ENCODE results near the gene CEBPB. TPM values are rescaled to one million over a fixed set of nuclear protein-coding genes. Genes with fewer than 3 reads are reported as not detected.

CEBPB gene
- total RNA-seq, 1 experiment from 2014 or later = 109 TPM

DNA sequence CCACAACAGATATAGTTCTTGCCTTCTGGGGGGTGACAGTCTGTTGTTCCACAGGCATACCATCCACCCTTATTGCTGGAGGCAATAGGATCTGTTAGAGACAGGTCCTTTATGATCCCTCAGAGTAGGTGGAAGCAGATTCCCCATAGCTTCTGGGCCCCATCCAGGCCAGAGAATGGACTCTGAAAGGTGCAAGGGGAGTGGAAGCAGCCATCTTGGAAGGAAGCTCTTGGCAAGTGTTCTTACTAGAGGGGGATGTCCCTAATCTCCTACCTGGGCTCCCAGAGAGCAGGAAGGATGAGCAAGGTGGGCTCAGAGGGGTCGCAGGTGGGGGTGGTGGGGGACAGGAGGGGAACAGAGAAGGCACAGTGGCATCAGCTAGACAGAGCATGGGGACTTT is 33.4 kb downstream of the CEBPB start:
- DNase-seq (ENCODE audit: extremely low read depth, low read depth) = no peak

DNA sequence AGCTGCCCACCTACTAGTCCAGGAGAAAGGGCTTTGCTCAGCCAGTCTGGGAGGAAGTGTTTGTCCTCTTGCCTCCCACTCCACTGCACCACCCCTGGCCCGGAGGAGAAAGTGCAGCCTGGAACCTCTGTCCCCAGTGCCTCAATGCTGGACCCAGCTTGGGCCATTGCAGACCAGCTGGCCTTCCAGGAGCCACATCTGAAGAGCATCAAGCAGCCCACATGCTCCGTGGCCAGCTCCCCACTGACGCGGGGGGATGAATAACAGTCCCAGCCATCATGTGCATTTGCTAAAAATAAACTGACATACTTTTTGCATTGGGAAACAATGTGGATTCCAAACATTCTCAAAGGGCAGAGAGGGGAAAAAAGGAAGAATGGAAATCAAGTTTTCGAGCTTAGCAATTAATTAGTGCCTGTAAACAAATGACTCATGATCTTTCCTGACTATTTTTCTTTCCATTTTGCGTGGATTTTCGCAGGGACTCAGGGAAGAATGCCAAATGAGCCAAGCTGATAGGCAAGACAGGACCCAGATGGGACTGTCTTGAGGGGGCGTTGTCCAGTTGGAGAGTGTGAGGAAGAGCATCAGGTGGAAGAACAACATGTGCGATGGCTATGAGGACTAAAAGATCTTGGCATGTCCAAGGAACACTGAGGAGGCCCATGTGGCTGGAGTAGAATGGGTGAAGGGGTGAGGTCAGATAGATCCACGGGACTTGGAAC is 34.1 kb downstream of the CEBPB start:
- no peak for DNase-seq (ENCODE audit: extremely low read depth, low read depth)

DNA sequence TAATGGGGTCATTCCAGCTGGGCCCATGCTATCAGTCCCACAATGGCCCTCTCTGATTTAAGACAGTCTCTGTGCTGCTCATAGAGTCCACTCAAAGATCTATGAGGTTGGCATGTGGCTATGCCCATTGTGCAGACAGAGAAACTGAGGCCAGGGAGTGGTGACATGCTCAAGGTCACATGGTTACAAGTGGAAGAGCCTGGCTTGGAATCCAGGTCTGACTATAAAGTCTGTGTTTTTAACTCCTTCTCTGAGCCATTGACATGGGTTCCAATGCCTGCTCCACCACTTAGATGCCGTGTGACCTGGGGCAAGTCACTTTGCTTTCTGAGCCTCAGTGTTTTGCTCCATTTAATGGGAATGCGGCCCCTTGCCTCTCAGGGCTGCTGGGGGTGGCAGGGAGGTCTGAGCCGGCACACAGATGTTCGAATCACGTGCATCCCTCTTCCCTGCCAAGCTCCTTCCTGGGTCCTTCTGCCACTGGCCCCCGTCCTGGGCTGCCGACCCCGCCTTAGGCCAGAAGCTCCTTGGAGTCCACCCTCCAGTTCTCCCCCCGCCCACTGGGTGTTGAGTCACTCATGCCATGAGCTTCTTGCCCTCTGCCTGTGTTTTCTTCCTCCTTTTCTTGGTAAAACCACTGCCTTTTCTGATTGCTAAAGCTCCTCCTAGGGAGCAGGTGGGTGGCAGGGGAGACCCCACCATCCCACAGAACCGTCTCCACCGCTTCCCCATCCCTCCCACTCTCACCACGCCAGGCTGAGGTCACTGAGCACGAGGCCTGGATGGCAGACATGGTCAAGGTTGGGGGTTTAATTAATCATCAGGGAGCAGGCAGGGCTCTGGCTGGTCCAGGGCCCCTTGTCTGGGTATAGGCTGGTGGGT is 35.7 kb downstream of the CEBPB start:
- no peak for DNase-seq (ENCODE audit: extremely low read depth, low read depth)

DNA sequence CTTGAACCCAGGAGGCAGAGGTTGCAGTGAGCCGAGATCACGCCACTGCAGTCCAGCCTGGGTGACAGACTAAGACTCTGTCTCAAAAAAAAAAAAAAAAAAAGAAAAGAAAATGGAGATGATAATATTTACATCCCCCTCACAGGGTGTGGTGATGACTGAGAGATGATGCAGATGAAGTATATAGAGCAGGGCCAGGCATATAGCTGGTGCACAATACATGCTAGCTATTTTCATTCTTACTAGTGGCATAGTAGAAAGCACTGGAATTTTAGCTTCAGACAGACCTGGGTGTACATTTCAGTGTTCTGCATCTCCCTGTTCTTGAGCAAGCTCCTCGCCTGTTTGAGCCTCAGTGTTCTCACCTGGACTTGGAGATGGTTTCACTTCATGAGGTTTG is 36.9 kb downstream of the CEBPB start:
- no peak for DNase-seq (ENCODE audit: extremely low read depth, low read depth)

DNA sequence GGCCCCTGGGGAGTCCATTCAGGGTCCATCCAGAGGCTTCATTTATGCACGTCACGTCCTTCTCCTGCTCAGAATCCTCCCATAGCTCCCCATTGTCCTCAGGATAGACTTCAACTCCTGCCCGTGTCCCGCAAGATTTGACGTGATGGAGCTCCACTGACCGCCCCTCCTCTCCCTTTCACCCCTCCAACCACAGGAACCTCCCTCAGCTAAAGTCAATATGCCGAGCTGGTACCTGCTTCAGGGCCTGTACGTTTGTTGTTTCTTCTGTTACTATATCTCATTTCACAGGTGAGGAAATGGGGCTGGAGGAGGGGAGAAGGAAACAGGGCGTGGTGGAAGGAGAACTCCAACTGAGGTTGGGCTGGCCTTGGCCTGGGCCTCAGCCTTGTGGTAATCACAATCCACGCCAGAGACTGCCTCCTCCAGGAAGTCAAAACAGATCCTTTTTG is 38.6 kb downstream of the CEBPB start:
- DNase-seq (ENCODE audit: extremely low read depth, low read depth) = no peak

DNA sequence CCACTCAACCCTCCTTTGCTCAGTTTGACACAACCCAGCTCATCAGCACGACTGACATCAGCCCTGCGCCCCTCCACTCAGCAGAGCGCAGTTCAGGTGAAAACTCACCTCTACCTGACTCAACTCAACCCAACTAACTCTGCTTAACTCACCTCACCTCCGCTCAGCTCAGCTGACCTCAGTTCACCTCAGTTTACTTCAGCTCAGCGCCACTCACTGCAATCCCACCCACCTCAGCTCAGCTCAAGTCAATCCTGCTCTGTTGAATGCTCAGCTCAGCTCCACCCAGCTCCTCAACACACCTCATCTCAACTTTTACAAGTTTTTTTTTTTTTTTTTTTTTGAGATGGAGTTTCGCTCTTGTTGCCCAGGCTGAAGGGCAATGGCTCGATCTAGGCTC is 39.6 kb downstream of the CEBPB start:
- DNase-seq (ENCODE audit: extremely low read depth, low read depth) = no peak

DNA sequence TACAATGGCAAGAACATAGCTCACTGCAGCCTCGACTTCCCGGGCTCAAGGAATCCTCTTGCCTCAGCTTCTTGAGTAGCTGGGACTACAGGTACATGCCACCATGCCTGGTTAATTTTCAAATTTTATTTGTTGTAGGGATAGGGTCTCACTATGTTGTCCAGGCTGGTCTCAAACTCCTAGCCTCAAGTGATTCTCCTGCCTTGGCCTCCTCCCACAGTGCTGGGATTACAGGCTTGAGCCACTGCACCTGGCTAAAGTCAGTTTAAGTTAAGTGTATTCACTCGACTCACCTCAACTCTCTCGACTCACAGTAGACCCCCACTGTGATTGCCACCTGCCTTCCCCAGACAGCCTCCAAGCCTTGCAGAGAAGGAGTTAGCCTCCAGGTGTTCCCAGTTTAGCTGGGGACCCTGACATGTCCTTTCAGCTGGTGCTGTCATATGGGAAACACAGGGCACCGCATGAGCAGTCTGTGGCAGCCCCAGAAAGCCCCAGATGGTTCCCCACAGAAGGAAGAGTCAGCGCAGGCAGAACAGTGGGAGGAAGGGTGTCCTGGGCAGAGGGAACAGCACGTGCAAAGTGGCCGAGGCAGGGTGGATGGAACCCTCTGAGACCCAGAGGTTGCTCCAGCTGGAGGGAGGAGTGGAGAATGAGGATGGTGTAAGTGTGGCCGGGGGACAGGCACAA is 40.4 kb downstream of the CEBPB start:
- DNase-seq (ENCODE audit: extremely low read depth, low read depth) = no peak

DNA sequence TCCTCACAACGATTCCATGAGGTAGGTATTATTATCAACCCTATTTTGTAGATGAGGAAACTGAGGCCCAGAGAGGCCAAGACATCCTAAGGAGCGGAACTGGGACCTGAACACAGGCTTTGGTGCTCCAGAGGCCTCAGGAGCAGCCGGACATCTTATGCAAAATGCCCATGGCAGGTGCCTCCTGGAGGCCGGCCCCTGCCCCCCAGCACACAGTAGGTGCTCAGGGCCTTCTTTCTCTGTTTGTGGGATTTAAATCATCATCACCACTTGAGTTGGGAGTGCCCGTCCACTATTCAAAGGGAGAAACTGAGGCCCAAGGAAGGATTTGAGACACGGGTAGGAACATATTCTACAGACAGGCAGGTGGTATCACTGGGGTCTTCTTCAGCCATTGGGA is 41.2 kb downstream of the CEBPB start:
- DNase-seq (ENCODE audit: extremely low read depth, low read depth) = no peak

DNA sequence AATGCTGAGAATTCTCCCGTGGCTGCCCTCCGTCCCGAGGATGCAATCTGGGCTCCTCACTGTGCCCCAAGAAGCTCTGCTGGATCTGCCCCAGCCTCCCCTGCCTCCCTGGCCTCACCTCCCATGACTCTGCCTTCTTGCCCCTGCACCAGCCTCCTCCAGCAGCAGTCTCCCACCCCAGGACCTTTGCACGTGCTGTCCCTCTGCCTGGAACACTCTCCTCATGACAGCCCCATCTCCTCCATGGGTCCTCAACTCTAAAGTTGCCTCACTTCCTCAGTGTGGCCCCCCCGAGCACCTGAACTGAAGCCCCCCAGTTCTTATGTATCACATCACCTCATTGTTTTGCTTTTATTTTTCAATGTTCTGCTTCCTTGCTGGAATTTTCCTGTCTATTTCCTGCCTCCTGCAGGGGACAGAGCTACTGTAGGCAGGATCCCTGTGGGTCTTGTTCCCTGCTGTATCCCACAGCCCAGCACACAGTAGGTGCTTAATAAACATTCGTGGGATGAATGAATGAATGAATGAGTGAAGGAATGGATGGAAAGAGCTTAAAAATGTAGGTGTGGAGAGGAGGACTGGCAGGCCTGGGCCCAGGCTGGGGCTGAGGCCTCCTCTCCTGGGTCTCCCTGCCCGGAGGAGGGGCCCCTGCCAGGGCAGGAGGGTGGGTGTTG is 42.2 kb downstream of the CEBPB start:
- no peak for DNase-seq (ENCODE audit: extremely low read depth, low read depth)

DNA sequence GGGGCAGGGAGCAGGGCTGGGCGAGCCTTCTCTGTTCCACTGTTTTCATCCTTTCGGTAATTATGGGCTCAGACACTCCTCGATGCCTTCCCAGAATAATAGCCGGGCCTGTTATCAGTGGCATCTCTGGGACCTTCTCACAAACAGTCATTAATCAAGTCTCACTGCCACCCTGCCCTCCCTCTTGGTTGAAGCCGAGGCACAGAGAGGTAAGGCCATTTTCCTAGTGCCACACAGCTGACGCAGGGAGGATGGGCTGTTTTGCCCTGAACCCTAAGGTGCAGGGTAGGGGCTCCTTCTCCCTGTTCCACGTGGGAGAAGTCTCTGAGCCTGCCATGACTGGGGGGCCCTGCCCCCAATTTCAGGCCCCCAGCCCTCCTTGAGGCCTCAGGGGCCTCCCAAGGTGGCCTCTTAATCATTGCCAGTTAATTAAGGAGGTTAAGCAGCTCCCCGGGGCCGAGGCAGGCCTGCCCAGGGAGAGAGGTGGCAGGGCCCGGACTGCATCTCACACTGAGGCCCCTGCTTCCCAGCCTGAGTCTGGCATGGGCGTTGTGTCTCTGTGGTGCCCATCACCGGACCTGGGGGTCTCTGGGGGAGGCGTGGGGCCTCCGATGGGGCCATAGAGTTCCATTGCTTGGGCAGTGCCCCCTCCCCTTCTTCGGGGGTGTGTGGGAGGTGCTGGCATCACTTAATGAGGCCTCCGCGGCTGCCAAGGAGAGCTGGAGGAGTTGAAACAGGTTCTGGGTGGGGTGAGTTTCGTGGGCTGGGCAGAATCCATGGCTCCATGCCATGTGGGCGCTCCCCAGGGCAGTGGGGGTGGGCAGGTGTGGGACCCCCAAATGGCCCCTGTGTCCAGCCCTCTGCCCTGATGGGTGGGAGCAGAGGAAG is 42.9 kb downstream of the CEBPB start:
- no peak for DNase-seq (ENCODE audit: extremely low read depth, low read depth)

DNA sequence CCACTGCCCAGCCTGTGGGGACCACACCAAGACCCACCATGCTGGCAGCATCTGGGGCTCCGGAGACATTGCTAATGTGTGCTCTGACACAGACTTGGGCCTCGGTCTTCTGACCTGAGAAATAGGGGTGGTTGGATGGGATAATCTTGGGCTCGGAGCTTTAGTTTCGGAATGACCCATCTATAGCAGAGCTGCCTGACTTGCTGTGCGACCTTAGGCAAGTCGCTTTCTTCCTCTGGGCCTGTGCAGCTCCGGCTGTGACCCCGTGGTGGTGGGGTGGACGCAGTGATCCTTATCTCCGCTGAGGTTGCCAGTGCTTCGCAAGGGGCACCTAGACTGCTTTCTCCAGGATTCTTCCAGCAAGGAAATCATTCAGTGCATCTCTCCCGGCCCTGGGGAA is 43.7 kb downstream of the CEBPB start:
- no peak for DNase-seq (ENCODE audit: extremely low read depth, low read depth)

DNA sequence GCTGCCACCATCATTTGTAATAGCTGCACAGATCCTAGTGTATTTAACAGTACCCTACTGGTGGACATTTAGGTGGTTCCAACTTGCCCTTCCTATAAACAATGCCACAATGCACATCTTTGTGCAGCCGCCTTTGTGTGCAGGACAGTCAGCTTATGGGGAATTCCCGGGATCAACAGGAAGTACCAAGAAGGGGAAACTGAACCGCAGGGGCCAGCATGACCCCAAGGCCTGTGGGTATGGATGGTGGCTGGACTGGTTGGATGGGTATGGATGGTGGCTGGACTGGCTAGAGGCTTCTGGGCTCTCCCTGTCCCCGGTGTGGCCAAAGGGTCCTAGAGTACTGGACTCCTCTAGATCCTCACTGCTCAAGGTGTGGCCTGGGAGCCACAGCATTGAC is 46.7 kb downstream of the CEBPB start:
- DNase-seq (ENCODE audit: extremely low read depth, low read depth) = no peak

DNA sequence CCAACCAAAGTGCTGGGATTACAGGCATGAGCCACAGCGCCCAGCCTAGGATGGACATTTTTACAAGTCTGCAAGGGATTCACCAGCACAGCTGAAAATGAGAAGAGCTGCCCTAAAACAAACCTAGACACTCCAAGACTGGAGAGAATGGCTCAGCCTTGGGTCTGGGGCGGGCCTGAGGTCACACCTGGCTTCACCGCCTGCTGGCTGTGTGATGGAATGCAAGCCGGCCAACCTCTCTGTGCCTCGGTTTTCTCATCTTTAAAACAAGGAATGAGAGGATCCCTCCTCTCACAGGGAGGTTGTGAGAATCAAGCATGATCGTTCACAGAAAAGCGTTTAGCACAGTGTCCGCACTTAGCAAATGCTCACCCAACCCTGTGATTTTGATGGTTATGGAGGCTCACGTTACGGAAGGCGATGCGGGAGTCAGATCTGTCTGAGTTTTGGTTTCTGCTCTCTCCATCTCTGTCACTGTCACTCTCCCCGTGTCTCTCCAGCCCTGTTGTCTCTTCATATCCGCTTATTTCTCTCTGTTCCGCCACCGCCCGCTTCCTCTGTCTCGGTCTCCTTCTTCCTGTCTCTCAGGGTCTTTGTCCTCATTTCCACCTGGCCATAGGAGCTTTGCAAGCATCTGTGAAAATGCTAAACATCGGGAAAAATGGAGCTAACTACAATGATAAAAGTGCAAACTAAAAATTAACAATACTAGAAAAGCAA is 47.6 kb downstream of the CEBPB start:
- no peak for DNase-seq (ENCODE audit: extremely low read depth, low read depth)

DNA sequence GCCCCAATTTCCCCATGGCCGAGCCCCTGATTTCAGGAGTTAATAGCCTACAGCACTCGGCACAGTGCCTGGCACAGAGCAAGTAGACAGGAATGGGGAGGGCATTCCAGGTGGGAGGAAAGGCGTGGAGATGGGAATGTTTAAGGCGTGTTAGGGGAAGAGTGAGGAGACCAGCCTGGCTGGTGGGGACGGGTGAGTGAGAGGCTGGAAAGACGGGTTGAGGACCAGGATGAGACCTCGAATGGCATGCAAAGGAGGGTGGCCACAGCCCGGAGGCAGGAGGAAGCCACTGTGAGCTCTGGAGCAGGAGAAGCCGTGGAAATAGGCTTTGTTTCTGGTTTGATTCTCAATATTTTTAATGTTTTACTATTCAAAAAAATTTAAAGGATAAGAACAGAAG is 49.5 kb downstream of the CEBPB start:
- DNase-seq (ENCODE audit: extremely low read depth, low read depth) = no peak

DNA sequence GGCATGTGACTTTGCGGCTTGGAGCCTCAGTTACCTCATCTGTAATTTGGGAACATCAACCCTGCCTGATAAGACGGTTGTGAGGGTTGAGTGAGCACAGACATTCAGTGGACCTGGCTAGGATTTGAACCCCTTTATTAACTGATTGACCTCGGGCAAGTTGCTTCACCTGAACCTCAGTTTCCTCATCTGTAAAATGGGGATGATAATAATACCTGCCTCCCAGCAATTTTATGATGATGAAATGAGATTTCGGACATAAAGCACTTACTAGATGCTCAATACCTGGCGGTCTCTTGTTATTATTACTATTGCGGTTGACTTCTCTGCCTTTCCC is 51.5 kb downstream of the CEBPB start:
- no peak for DNase-seq (ENCODE audit: extremely low read depth, low read depth)

Measured in NCI-H460 (cell line).